ENCODE data around the gene EFCAB5. TPM values are rescaled to one million over a fixed set of nuclear protein-coding genes. Genes with fewer than 3 reads are reported as not detected.
"Not testable (repeated sequence)": the region's sequence is repeated elsewhere in the genome, so short reads cannot be mapped to it uniquely, and the experiment has no call there.

EFCAB5 gene
- total RNA-seq = under 1 TPM; 0.25 to 0.53 TPM
- 0.66 TPM for polyA plus RNA-seq (2013, experiment 1 of 2)
- 0.72 TPM for polyA plus RNA-seq (2013, experiment 2 of 2)
- 0 to 3.5 (median 1.3) reads per million in 172 experiments for total RNA-seq

- Mint-ChIP-seq H3K27ac (no peak within 1 kb of the TSS), H3K36me3 (ENCODE audit: low read depth) (no peaks in the 10 kb centered on the region), H3K4me1 (ENCODE audit: low read depth) (no peaks in the 10 kb centered on the region), H3K27me3 (no peaks in the 10 kb centered on the region), H3K4me3 (no peak within 1 kb of the TSS), H3K9me3 (no peaks in the 10 kb centered on the region)
- no peak for TF ChIP-seq CTCF (IDR thresholded peaks at IDR 0.05)
- Histone ChIP-seq H3K4me1 (ENCODE audit: insufficient read depth, low read length) (no peaks in the 10 kb centered on the region), H3K9me3 (ENCODE audit: control insufficient read depth in 1 of 2, insufficient read depth in 1 of 2, low read length in 2 of 2) (no peaks in the 10 kb centered on the region), H3K4me3 (ENCODE audit: low read length) (no peak within 1 kb of the TSS), H3K27me3 (ENCODE audit: control insufficient read depth in 1 of 2, insufficient read depth in 2 of 2, low read length in 2 of 2) (no peaks in the 10 kb centered on the region), H3K36me3 (ENCODE audit: insufficient read depth, low read length) (no peaks in the 10 kb centered on the region), H3K27ac (ENCODE audit: low read depth in 1 of 2, low read length in 2 of 2) (no peak within 1 kb of the TSS)
- DNase-seq (no peak), ATAC-seq (ENCODE audit: poor library complexity) (no peak)
- CTCF ChIA-PET = interaction anchor here (1.9 kb wide), 1 partner anchor 10 kb away, joined by 6 read pairs; no protein-coding TSS in a partner anchor
- POLR2A ChIA-PET = no interaction called here
- intact Hi-C loops (cut with DNase I, micrococcal nuclease) = no loop called here
These were observed at the start of gene EFCAB5 for GRCh38 chr17:29941334-29941733. EFCAB5 (plus strand) TSS chr17:29941634; CDS start chr17:29941797, 163 bp downstream.

DNA sequence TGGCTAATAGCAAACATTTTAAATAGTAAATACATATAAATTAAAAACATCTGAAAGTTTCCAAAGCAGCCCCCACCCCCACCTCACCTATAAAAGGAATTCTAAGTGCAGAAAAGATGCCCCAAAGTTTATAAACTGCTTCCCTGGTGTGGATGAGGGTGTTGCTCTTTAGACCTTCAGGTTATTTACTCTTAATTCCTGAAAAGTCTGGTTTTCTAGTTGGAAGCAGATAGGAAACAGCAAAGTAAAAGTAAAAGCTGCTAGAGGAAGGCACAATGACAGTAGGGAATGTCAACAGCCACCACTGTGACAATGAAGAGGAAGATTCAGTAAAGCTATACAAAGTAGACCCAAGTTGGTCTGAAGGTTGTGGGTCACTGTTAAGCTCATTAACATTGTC lies 49.2 kb upstream of the EFCAB5 start:
- intact Hi-C loops (cut with DNase I, micrococcal nuclease) = no loop called here
- Histone ChIP-seq H3K4me3 (ENCODE audit: low read length) (no peak overlapping the region), H3K36me3 (ENCODE audit: insufficient read depth, low read length) (no peaks in the 10 kb centered on the region), H3K27me3 (ENCODE audit: control insufficient read depth in 1 of 2, insufficient read depth in 2 of 2, low read length in 2 of 2) (no peaks in the 10 kb centered on the region), H3K9me3 (ENCODE audit: control insufficient read depth in 1 of 2, insufficient read depth in 1 of 2, low read length in 2 of 2) (no peaks in the 10 kb centered on the region), H3K27ac (ENCODE audit: low read depth in 1 of 2, low read length in 2 of 2) (no peak overlapping the region), H3K4me1 (ENCODE audit: insufficient read depth, low read length) (no peaks in the 10 kb centered on the region)
- no peak for TF ChIP-seq CTCF (IDR thresholded peaks at IDR 0.05)
- H3K4me1 Mint-ChIP-seq (ENCODE audit: low read depth) = peaks cover 30% of the 10 kb centered on the region
- ChIA-PET POLR2A (interaction anchor here (0.7 to 1.2 kb wide), 2 partner anchors 23 to 39 kb away, joined by 4 to 5 read pairs; partner anchors contain the start of gene SSH2), CTCF (no interaction called here)
- DNase-seq (no peak), ATAC-seq (ENCODE audit: poor library complexity) (no peak)
- peaks cover 29% of the 10 kb centered on the region for H3K36me3 Mint-ChIP-seq (ENCODE audit: low read depth)
- peaks cover 5% of the 10 kb centered on the region for H3K9me3 Mint-ChIP-seq
- H3K27me3 Mint-ChIP-seq = no peaks in the 10 kb centered on the region
- no peak overlapping the region for H3K4me3 Mint-ChIP-seq
- no peak overlapping the region for H3K27ac Mint-ChIP-seq

GRCh38 chr17:29897136-29897535 lies 44.3 kb upstream of the EFCAB5 start:
- H3K36me3 ChIP-seq (ENCODE audit: insufficient read depth, low read length); H3K4me1 ChIP-seq (ENCODE audit: insufficient read depth, low read length); H3K4me3 ChIP-seq (ENCODE audit: low read length); ATAC-seq (ENCODE audit: poor library complexity); POLR2A ChIA-PET; H3K9me3 ChIP-seq (ENCODE audit: control insufficient read depth in 1 of 2, insufficient read depth in 1 of 2, low read length in 2 of 2); intact Hi-C loops (cut with DNase I, micrococcal nuclease); CTCF ChIA-PET; H3K27ac ChIP-seq (ENCODE audit: low read depth in 1 of 2, low read length in 2 of 2); H3K4me3 Mint-ChIP-seq; DNase-seq; H3K27ac Mint-ChIP-seq; H3K9me3 Mint-ChIP-seq; H3K27me3 ChIP-seq (ENCODE audit: control insufficient read depth in 1 of 2, insufficient read depth in 2 of 2, low read length in 2 of 2); H3K27me3 Mint-ChIP-seq: not testable (repeated sequence)
- peaks cover 13% of the 10 kb centered on the region for H3K36me3 Mint-ChIP-seq (ENCODE audit: low read depth)
- peaks cover 30% of the 10 kb centered on the region for H3K4me1 Mint-ChIP-seq (ENCODE audit: low read depth)

DNA sequence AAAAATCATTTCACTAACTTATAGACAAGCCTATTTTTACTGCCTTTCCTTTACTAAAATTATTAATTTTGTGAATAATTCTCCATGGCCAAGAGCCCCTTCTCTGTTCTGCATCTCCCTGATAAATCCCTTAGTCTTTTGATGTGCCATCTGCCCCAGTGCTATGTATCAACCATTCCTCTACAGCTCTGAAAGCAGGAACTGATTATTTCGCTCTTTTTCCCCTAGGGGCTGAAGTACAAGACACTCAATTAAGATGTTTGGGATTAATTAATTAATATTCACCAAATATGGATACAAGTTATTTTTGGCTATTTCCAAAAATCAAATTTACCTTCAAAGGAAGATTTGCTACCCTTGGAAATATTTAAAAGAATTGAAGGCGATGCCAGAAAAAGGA lies 38.0 kb upstream of the EFCAB5 start:
- intact Hi-C loops (cut with DNase I, micrococcal nuclease) = no loop called here
- no peak for ATAC-seq (ENCODE audit: poor library complexity)
- no peak overlapping the region for H3K4me3 ChIP-seq (ENCODE audit: low read length)
- no peak overlapping the region for H3K27ac ChIP-seq (ENCODE audit: low read depth in 1 of 2, low read length in 2 of 2)
- Mint-ChIP-seq H3K4me3 (no peak overlapping the region), H3K27ac (no peak overlapping the region), H3K36me3 (ENCODE audit: low read depth) (peaks cover 19% of the 10 kb centered on the region), H3K9me3 (peaks cover 4% of the 10 kb centered on the region), H3K27me3 (no peaks in the 10 kb centered on the region), H3K4me1 (ENCODE audit: low read depth) (peaks cover 52% of the 10 kb centered on the region)
- DNase-seq = no peak
- peaks cover 15% of the 10 kb centered on the region for H3K4me1 ChIP-seq (ENCODE audit: insufficient read depth, low read length)
- H3K36me3 ChIP-seq (ENCODE audit: insufficient read depth, low read length) = no peaks in the 10 kb centered on the region
- H3K9me3 ChIP-seq (ENCODE audit: control insufficient read depth in 1 of 2, insufficient read depth in 1 of 2, low read length in 2 of 2) = peaks cover 0 to 6% of the 10 kb centered on the region in 2 experiments
- CTCF ChIA-PET = no interaction called here
- no peaks in the 10 kb centered on the region for H3K27me3 ChIP-seq (ENCODE audit: control insufficient read depth in 1 of 2, insufficient read depth in 2 of 2, low read length in 2 of 2)
- POLR2A ChIA-PET = no interaction called here
- no peak for TF ChIP-seq CTCF (IDR thresholded peaks at IDR 0.05)
